GM19240 (cell line): ENCODE measurements around the gene HNRNPUL1.
"Not testable (repeated sequence)": the region's sequence is repeated elsewhere in the genome, so short reads cannot be mapped to it uniquely, and the experiment has no call there.

Source experiments
- DNase-seq: peaks from one replicate; pipeline ENCODE4 v3.0.0; 2011; ENCODE audit warnings: low spot score; ENCODE audit not compliant: insufficient read length

The HNRNPUL1 gene

DNA sequence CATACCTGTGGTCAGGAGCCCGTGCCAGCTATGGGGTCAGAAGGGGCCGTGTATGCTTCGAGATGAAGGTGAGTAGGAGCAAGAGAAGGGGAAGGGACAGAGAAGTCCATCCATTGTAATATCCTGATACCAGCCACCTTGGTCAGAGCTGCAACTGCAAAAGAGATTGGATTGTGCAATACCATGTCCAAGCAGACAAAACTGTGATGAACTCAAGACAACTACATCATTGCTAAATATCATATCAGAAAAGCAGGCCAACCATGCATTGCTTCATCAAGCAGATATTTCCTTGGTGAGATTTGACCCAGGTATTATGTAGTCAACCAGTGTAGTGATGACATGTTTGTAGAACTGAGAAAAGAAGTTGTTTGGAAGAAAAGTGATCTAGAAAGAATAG, 12.1 kb downstream of the HNRNPUL1 start:
- DNase-seq: no peak

DNA sequence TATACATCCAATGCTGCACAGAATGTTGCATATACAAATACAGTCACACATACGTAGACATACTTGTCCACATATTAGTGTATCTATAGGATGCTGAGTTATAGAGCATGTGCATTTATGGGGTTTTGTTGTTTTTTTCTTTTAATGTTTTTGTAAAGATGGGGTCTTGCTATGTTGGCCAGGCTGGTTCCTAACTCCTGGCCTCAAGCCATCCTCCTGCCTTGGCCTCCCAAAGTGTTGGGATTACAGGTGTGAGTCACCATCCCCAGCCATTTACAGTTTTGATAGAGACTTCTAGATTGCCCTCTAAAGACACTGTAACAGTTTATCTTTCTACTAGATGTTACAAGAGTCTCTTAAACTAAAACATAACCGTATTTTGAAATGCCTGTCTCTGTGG, 14.3 kb downstream of the HNRNPUL1 start:
- no peak for DNase-seq

DNA sequence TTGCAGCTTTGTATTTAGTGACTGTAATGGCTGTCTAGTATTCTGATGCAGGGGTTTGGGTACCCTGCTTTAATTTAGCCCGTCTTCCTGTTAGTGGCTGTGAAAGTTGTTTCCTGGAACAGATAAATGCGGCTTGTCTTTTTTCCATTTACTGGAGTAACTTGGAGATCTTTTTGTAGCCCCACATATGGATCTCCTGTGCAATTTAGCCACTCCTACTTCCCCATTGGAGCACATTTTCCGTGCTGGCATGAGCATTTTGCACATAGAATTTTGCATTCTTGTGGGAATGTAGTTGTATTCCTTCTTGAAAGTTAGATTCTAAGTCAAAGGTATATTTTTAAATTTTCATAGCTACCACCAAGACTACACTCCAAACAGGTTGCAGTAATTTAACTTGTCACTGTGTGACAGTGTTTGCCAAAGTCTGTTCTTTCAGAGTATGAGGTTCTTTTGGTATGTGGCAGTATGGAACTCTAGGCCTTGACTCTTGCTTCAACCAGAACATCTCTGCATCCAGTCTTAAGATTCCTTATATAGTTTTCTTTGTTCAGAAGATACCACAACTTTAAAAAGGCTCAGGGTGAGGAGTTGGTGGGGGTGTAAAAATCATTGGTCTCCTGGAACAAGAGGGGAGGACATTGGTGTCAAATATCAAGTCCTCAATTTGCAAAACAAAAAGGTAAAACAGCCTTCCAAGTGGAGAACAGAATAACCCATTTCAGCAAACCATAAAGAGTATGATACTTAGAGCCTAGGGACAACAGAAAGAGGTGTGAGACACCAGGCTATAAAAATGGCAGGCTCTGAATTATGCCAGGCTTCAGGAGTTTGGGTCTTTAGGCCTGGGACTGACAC, 24.7 kb downstream of the HNRNPUL1 start:
- DNase-seq: no peak

DNA sequence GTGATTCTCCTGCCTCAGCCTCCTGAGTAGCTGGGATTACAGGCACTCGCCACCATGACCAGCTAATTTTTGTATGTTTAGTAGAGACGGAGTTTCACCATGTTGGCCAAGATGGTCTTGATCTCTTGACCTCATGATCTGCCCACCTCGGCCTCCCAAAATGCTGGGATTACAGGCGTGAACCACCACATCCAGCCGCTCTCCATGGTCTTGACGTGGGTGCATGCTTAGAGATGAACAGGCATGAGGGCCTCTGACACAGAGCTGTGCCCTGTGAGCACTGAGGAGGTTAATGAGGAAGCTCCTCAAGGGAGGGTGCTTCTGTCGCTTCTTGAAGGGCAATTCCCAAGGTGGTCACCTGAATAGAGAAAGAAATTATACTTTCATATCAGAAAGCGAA, 25.6 kb downstream of the HNRNPUL1 start:
- DNase-seq: not testable (repeated sequence)

DNA sequence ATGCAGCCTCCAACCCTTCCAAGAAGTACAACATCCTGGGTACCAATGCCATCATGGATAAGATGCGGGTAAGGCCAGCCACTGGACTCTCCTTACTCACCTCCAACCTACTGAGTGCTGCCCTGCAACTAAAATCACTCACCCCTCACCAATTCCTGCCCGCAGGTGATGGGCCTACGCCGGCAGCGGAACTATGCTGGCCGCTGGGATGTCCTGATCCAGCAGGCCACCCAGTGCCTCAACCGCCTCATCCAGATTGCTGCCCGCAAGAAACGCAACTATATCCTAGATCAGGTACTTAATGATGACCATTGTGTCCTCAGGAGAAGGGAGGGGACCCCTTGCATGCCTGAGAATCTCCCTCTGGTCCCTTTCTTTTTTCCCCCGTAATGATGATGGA, 30.2 kb downstream of the HNRNPUL1 start:
- DNase-seq: no peak

DNA sequence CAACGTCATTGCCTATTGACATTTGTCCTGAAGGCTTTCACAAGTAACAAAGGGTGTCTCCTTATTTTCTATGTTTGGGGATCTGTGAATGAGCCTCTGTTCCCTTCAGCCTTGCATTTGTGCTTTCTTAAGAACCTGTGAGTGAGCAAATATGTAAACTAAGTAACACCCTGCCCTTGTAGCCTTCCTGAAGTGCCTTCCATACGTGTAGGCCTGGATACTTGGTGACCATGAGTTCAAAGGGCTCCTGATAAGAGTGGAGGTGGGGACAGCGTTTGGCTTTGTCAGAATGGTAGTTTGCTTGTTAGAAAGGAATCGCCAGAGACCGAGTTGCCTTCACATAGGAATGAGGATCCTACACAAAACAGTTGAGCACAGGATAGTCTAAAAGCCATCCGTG, 31.3 kb downstream of the HNRNPUL1 start:
- DNase-seq: no peak

DNA sequence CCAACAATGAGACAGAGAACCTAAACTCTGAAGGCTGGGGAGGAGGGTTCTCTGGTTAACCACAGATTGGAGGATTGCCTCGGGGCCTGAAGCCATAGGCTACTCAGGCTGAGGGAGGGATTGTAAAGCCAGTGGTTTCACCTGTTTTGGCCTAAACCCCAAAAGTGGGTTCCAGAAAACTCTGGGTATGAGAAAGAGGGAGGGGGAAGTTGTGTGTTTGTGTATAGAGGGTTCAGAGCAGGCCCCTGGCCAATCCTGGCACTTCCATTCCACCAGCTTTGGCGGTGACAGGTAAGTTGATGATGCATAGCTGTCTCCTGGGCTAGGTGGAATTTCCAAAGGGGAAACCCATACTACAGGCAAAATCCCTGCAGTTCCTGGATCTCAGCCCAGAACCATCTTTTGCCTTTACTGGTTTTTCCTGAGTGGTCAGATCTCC, 32.3 kb downstream of the HNRNPUL1 start:
- DNase-seq: no peak

DNA sequence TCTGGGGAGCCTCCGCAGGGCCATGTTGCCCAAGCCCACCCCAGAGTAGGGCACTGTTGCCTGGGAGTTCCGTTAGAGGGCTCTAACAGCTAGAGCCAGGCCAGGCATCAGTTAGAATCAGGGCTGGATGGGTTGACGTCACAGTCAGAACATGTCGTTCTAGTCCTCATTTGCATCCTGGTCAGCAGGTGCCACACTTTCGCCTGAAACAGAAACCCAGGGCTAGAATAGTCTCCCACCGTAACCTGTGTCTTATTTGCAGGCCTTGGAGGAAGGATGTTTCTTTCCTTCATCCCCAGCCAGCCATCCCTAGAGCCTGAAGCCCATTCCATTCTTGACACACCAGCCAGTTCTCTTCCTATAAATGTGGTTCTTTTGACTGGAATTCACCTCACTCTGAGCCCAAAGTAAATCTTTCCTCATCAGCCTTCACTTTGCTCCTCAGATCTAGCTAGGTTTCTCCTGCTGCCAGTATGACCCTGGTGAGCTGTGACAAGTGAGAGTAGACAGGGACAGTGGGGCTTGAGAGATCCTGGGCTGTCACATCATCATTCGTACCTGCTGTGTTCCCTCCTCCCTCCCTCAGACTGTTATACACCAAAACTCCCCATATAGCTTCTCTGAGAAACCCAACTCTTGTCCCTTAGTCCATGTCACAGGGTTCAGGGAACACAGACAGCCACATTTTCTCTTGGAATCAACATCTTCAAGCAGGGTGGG, 33.6 kb downstream of the HNRNPUL1 start:
- peak; percentile 94 for DNase-seq

DNA sequence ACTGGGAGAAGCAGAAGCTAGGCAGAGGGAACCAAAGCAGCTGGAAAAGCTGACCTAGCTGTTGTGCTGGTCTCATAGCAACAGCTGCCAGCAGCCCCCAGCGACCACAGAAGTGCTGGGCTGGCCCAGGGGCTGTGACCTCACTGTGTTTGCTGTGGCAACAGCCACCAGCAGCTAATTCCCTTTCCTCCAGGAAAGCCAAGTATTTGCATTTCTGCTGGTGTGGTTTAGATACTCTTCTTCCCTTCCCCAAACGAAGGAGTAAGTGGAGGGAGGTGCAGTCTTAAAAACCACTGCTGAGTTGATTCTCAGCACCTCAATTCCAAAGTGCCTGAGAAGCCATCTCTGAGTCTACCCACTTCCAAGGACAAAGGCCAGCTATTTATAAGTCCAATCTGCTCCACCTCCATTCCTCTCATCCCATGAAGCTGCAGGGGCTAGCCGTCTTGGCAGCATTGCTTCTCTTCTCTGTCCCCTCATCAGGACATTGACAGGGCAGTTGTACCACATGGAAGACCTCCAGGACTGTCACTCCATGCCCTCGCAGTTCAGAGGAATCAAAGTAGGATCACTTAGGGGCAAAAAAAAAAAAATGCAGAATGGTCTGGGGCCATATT, 34.3 kb downstream of the HNRNPUL1 start:
- DNase-seq: no peak

DNA sequence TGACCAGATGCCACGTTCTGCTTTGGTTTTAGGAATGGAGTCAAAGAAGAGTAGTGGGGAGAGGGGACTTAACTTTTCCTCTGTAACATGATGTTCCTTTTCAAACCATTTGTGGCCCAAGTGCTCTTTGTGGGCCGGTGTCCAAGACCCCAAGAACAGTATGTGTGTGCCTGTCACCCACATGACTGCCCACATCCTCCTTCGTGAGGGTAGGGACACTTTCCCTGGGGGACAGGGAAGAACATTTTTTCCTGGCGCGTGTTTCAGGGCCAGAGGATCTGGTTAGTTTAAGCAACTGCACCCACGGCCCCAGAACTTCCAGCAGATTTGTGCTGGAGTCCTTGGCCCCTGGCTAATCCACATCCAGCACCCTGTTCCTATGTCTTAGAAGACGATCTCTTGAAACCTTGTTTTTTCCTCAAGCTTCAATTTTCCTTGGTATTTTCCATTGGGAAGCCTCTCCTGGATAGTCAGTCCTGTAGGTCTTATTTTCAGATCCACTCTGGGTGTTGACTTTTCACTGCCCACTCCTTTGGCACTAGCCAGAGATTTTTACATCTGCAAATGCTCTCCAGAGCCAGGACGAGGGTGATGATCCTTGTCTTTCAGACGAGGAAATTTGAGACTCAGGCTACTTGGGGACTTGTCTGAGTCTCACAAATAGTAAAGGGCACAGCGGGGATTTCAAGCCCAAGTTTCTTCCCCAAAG, 35.0 kb downstream of the HNRNPUL1 start:
- DNase-seq: no peak

DNA sequence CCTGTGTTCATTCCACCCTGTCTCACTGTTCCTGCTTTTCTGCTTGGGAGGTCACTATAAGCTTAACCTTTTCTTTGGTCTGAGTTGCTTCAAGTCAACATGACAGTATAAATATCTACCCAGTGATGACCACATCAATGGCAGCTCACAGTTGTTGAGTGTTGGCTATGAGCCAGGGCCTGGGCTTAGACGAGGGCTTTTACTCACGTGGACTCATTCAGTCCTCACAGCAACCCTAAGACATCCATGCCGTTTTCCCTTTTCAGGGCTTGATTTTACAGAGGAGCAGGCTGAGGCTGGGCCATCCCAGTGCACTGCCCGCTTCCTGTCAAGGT, 35.5 kb downstream of the HNRNPUL1 start:
- DNase-seq: no peak

DNA sequence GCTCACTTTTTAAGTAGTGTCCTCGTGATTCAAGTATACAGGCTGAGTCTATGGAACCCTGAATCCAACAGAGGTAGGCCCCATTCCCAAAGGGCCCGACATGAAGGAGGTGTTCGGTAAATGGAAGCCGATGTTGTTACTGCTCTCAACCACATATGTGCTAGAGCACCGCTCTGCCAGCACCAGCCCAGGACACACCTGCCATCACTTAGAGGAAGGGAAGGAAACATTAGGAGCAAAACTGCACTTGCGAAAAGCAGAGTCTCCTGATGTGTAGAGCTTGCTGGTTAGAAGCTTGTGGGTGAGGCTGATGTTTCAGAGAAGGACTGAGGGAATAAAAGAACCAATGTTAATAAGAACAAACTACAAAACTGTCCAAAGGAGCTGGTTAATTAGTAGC, 36.4 kb downstream of the HNRNPUL1 start:
- DNase-seq: no peak

DNA sequence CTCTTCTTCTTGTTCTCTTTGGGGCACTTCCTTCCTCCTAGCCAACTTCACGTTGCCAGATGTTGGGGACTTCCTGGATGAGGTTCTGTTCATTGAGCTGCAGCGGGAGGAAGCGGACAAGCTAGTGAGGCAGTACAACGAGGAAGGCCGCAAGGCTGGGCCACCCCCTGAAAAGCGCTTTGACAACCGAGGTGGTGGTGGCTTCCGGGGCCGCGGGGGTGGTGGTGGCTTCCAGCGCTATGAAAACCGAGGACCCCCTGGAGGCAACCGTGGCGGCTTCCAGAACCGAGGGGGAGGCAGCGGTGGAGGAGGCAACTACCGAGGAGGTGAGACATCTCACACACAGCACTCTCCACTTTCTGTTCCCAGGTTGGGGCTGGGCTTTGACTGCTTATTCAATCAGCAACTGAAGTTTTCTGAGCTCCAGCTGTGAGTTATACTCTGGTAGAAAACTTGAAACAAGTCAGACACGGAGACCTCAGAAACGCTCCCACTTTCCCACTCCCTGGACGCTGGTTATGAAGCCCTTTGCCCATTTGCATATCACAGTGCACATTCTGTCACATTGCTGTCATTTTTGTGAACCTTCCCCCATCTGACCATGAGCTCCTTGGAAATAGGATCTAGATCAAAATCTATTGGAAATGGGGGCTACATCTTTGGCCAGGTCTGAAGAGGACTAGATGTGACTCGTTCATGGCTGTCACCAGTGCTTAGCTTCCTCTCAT, 38.6 kb downstream of the HNRNPUL1 start:
- DNase-seq: no peak

DNA sequence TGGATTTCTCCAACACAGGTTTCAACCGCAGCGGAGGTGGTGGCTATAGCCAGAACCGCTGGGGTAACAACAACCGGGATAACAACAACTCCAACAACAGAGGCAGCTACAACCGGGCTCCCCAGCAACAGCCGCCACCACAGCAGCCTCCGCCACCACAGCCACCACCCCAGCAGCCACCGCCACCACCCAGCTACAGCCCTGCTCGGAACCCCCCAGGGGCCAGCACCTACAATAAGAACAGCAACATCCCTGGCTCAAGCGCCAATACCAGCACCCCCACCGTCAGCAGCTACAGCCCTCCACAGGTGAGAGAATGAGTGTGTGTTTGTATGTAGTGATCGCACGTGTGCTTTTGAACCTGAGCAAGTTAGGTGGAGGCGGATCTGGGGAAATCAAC, 39.8 kb downstream of the HNRNPUL1 start:
- DNase-seq: no peak

DNA sequence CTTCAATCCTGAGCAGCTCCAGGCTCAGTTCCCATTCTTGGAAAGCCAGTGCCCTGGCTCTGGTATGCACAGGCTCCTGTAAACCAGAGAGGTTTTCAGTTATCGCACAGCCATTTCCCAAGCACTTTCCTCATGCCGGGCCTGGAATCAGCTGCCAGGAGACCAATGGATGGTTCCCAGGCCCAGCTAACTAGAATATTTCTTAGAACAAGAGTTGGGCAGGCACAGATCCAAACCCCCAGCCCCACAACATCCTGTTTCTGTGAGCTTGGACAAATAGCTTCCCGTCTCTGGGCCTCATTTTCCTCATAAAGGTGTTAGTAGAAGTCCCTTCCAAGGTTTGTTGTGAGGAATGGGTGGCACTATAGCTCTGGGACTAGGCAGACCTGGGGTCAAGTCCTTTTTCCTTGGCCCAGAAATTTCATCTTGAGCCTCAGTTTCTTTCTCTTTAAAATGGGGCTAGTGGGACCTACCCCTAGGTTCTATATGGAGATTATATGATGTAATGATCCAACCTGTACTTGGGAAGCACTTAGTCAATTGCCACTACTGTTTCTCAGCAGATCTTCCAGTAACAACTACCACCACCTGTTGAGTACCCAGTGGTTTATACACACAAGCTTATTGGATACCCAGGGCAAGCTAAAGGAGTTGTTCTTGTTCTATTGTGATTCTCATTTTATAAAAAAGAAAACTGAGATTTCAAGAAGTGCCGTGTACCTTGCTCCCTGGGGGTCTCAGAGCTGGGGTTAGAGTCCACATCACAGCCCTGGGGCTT, 40.7 kb downstream of the HNRNPUL1 start:
- no peak for DNase-seq

DNA sequence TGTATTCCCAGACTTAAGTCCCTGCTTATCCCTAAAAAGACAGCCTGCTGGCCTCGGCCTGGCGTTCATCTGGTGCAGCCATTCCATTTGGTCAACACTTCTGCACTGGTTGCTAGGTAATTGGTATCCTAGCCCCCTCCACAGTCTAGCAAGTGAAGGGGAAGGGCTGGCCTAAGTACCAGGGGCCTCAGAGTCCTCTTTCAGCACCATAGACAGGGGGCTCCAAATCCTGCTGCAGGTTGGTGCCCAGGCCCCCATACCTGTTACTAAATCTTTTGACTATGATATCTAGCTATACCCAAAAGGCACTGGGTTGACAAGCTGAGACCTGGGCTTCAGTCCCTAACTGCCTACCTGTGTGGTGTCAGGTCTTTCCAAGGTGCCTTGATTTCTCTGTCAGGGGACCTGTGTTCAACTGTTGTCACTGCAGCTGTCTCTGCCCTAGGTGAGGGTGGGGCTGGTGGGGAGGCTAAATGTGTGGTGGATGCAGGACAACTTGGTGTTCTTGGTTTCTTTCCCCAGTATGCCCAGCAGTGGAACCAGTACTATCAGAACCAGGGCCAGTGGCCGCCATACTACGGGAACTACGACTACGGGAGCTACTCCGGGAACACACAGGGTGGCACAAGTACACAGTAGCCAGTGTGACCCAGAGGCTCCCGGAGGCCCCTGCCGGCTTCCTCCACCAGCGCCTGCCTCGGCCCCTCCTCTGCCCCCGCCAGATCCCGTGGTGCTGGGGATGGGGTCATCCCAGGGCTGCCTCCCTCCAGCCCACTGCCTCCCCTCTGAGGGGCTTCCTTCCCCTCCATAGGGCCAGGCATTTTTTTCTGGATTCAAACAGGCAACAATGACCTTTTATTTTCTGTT, 42.0 kb downstream of the HNRNPUL1 start:
- DNase-seq: no peak

DNA sequence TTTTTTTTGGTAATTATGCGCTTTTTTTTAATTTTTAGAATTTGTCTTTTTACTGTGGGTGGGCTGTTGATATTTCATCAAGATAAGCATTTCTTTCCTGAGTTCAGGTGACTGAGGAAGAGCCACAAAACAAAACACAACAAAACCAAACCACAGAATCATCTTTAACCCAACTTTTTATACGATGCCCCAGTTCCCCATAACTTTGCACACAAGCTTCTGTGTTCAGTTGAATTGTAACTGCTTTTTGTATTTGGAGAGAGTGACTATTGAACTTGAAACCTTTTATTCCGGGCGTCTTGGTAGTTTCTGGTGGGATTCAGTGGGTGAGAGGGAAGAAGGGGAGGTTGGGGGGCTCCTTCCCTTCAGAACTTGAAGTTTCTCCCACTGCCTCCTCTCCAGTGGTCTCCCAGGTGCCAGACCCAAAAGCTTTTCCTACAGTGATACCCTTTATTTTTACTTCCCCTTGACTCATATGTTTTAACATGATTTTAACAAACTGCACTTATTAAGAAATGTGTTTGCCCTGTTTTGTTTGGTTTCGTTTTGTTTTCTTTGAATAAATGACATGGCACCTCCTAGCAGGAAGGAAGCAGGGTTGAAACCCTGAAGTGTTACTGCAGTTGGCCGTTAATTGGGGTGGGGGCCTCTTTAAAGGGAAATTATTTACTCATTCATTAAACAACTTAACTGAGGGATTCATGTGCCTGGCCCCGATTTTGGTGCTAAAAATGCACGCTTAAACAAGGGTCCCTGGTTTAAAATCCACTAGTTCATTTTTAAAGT, 43.1 kb downstream of the HNRNPUL1 start:
- DNase-seq: no peak

DNA sequence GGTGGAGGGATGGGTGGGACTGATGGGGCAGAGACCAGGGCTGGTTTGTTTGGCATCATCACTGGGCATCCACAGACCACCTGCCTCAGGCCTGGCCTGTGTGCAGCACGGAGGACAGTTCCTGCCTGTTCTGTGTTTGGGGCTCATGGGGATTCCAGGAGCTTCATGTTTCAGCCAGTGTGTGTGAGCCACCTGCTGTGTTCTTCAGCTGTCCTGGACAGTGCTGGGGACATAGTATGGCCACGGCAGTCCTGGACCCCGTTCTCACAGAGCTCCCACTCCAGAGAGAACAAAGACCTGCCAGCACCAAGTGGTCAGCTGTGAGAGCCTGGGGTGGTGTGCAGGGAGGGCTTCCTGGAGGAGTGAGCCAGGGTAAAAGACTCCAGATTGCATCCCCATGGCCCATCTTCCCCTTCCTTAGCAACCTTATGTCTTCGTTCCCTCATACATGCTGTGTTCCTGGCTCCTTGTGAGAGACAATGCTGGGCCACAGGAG, 43.8 kb downstream of the HNRNPUL1 start:
- no peak for DNase-seq
